ENCODE measurements around the gene DNMT3A.

DNA sequence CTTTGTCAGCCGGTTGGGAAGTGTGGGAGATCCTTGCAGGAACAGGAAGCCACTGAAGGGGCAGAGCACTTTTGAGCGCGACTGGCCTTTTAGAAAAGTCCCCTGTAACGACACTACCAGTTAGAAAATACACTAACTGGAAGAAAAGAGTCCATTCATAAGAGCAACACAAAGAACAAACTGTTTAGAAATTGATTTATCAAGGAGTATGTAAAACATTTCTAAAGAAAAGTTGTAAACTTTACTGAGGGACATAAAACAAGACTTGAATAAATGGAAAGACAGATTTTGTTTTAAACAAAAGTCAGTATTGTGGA is 143.6 kb downstream of the DNMT3A start:
- TF ChIP-seq, protein P1, sequence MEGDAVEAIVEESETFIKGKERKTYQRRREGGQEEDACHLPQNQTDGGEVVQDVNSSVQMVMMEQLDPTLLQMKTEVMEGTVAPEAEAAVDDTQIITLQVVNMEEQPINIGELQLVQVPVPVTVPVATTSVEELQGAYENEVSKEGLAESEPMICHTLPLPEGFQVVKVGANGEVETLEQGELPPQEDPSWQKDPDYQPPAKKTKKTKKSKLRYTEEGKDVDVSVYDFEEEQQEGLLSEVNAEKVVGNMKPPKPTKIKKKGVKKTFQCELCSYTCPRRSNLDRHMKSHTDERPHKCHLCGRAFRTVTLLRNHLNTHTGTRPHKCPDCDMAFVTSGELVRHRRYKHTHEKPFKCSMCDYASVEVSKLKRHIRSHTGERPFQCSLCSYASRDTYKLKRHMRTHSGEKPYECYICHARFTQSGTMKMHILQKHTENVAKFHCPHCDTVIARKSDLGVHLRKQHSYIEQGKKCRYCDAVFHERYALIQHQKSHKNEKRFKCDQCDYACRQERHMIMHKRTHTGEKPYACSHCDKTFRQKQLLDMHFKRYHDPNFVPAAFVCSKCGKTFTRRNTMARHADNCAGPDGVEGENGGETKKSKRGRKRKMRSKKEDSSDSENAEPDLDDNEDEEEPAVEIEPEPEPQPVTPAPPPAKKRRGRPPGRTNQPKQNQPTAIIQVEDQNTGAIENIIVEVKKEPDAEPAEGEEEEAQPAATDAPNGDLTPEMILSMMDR (IDR thresholded peaks at IDR 0.05), result no peak
- no peak for TF ChIP-seq POLR2A (IDR thresholded peaks at IDR 0.05)

Data from testis (tissue), 2 donors.